Muscle of back (tissue), 11 donors: ENCODE data around the gene TIMM44. TPM values are rescaled to one million over a fixed set of nuclear protein-coding genes. Genes with fewer than 3 reads are reported as not detected.

Source experiments
- DNase-seq, 3 donors: peaks; one replicate each; pipeline versions ENCODE4 v3.0.0 to v3.0.0-alpha.2; 2013
- polyA plus RNA-seq, 10 donors: library from polyadenylated mRNA; unstranded; fragments of 120-200 nt; gene quantifications; one replicate each; pipeline ENCODE4 v1.2.1, GENCODE V29; 2013; ENCODE audit not compliant: insufficient read length in 10 of 10

TIMM44 gene
- polyA plus RNA-seq, 10 donors, result 34.7 to 49.3 (median 45.3) TPM

DNA sequence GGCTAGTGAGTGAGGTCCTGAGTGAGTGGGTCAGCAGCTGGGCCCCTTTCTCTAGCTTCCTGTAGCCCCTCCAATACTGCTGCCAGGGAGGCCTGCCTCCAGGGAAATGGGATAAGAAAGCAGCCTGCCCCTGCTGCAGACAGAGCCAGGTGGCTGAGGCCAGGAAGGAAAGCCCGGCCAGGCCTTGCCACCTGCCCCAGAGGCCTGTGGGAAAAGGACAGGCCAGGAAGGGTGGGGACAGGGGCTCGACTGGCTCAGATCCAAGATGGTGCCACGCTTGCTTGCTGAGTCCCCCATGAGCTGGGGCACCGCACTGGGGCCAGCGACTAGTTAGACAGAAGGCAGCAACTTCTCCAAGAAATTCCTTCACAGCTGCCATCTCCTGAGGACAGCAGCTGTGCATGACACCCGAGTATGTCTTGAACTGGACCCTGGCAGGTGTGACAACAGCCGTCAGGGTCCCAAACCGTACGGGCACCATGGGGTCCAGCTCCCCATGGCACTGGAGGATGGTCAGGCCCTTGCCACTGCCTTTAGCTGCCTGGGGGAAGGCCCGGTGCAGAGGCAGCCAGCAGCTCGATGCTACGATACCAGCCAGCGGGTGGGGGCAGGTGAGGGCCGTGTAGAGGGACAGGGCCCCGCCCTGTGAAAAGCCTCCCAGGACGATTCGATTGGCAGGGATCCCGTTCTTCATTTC is 64.2 kb downstream of the TIMM44 start:
- no peak for DNase-seq

DNA sequence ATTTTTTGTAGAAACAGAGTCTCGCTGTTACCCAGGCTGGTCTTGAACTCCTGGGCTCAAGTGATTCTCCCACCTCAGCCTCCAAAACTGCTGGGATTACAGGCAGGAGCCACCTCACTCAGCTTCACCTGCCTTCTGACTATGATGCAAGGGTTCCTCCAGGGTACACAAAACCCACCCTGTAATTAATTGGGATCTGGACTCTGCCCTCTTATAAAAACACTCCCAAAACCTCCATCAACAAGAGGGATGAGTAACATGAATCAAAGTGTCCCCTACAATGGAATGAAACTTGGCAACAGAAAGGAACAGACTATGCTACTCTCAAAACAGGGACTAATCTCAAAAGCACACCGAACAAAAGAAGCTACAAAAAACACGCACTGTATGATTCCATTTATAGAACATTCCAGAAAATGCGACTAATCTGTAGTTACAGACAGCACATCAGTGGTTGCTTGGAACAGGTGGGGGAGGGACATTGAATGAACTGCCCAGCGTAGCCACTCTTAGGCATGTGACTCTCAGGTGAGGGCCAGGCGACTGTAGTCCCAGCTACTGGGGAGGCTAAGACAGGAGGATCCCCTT is 66.1 kb downstream of the TIMM44 start:
- no peak for DNase-seq

Other genes starting within 250 kb of the TIMM44 start
- under 1 TPM in 9 of 10 donors, not detected in 1; 0.22 to 0.97 (median 0.48) TPM for gene FCER2, start 241.5 kb downstream of the TIMM44 start, polyA plus RNA-seq
- under 1 TPM in 4 of 10 donors, not detected in 6; 0.17 to 0.29 (median 0.24) TPM for gene CLEC4G, start 211.6 kb downstream of the TIMM44 start, polyA plus RNA-seq
- 1 to 10 TPM; 2.2 to 4.5 (median 3.7) TPM for gene CD209, start 196.1 kb downstream of the TIMM44 start, polyA plus RNA-seq
- under 1 TPM in 7 of 10 donors, not detected in 3; 0.11 to 0.56 (median 0.26) TPM for gene CLEC4M, start 180.4 kb downstream of the TIMM44 start, polyA plus RNA-seq
- 10 to 100 TPM; 11.1 to 14.8 (median 13.3) TPM for gene EVI5L, start 113.4 kb downstream of the TIMM44 start, polyA plus RNA-seq
- under 1 TPM; 0.07 to 0.49 (median 0.30) TPM for gene PRR36, start 69.3 kb downstream of the TIMM44 start, polyA plus RNA-seq
- under 1 TPM in 7 of 10 donors, not detected in 3; 0.11 to 0.61 (median 0.27) TPM for gene LRRC8E, start 55.2 kb downstream of the TIMM44 start, polyA plus RNA-seq
- gene MAP2K7, start 39.8 kb downstream of the TIMM44 start, polyA plus RNA-seq, result 10 to 100 TPM; 14.9 to 24.6 (median 20.6) TPM
- under 1 TPM in 5 of 10 donors, not detected in 5; 0.23 to 0.52 (median 0.46) TPM for gene TGFBR3L, start 28.8 kb downstream of the TIMM44 start, polyA plus RNA-seq
- gene SNAPC2, start 23.3 kb downstream of the TIMM44 start, polyA plus RNA-seq, result 10 to 100 TPM; 11.0 to 20.7 (median 15.7) TPM
- 1 to 10 TPM in 9 of 10 donors, under 1 TPM in 1; 0.85 to 3.4 (median 2.5) TPM for gene CTXN1, start 17.5 kb downstream of the TIMM44 start, polyA plus RNA-seq
- gene ELAVL1, start 62.0 kb upstream of the TIMM44 start, polyA plus RNA-seq, result 10 to 100 TPM; 48.9 to 67.5 (median 53.6) TPM
- under 1 TPM in 4 of 10 donors, not detected in 6; 0.18 to 0.33 (median 0.27) TPM for gene CCL25, start 109.1 kb upstream of the TIMM44 start, polyA plus RNA-seq
- 10 to 100 TPM in 5 of 10 donors, 1 to 10 TPM in 5; 5.9 to 17.6 (median 9.7) TPM for gene FBN3, start 205.9 kb upstream of the TIMM44 start, polyA plus RNA-seq